Spinal cord (tissue), 10 donors: Measurements from ENCODE around the gene CCL8. TPM values are rescaled to one million over a fixed set of nuclear protein-coding genes. Genes with fewer than 3 reads are reported as not detected.

Source experiments
- DNase-seq, 6 donors: peaks; one replicate each; pipeline versions ENCODE4 v3.0.0 to v3.0.0-alpha.2; 2013 to 2015; ENCODE audit warnings: low spot score in 6 of 6, low read depth in 4 of 6
- H3K27ac ChIP-seq: one replicate; pipeline ENCODE4 v1.5.1; 2013; ENCODE audit warnings: low read depth, low read length, control low read depth
- H3K27me3 ChIP-seq: one replicate; pipeline ENCODE4 v1.6.1; 2013; ENCODE audit warnings: low read length; ENCODE audit not compliant: control insufficient read depth, insufficient read depth
- H3K36me3 ChIP-seq: one replicate; pipeline ENCODE4 v1.6.1; 2013; ENCODE audit warnings: low read length; ENCODE audit not compliant: control insufficient read depth, insufficient read depth
- H3K4me1 ChIP-seq: one replicate; pipeline ENCODE4 v1.6.1; 2013; ENCODE audit warnings: low read length; ENCODE audit not compliant: control insufficient read depth, insufficient read depth
- H3K4me3 ChIP-seq: one replicate; pipeline ENCODE4 v1.5.1; 2013; ENCODE audit warnings: low read depth, low read length, control low read depth
- H3K9me3 ChIP-seq: one replicate; pipeline ENCODE4 v1.6.1; 2013; ENCODE audit warnings: low read length; ENCODE audit not compliant: control insufficient read depth, insufficient read depth
- WGBS: methylation state at CpG from one replicate; pipeline ENCODE4 v1.1.5; 2013; ENCODE audit warnings: missing lambda C conversion rate; ENCODE audit not compliant: insufficient coverage; 5-methylcytosine and 5-hydroxymethylcytosine counted together
- polyA plus RNA-seq, 2 donors: library from polyadenylated mRNA; unstranded; fragments of 120-200 nt; gene quantifications; one replicate each; pipeline ENCODE4 v1.2.1, GENCODE V29; 2013; ENCODE audit not compliant: insufficient read length in 2 of 2
- total RNA-seq, 2 donors: library from RNA; depleted of rRNA in 1 of 2; stranded (reverse); fragments of 120-200 nt in 1 of 2; fragments of >200 nt in 1 of 2; gene quantifications; one replicate each; pipeline versions ENCODE4 v1.2.3 to v1.2.4, GENCODE V29; 2013 to 2014
- donor health status: healthy.

CCL8 gene
- total and polyA plus RNA-seq, 4 donors: 0.72 to 0.89 TPM; not detected in 2

DNA sequence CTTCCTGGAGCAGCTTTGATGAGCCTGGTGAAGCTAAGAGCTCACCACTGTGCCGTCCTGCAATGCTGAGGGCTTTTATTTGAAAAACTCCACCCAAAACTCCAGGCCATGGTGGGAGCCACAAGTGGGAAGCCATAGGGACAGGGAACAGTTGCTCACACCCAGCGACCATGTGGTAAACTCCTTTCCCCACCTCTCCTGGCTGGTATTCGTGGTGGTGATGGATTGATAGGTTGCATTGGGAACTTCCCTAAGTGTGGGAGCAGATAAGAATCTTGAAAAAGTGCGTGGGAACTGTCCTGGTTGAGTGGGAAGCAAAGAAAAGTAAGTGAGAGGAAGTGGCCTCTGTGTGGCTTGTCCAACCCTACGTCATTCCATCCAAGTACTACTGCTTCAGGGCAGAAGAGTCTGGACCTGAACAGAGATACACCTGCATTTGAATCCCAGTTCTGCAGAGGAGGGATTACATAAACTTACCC is 44.0 kb downstream of the CCL8 start, which contains the start of gene CCL1:
Gene CCL1 (minus strand): TSS at position 51 of the 479 bp plus-strand sequence. CDS start 72 bp downstream, outside the sequence.
- Histone ChIP-seq H3K9me3 (no peaks in the 10 kb centered on the region), H3K27me3 (peaks cover 3% of the 10 kb centered on the region), H3K4me1 (no peaks in the 10 kb centered on the region), H3K27ac (no peak within 1 kb of the TSS), H3K36me3 (no peaks in the 10 kb centered on the region), H3K4me3 (no peak within 1 kb of the TSS)
- DNase-seq: no peak
- WGBS: 33% methylated on average over 1 of the region's 5 CpGs

DNA sequence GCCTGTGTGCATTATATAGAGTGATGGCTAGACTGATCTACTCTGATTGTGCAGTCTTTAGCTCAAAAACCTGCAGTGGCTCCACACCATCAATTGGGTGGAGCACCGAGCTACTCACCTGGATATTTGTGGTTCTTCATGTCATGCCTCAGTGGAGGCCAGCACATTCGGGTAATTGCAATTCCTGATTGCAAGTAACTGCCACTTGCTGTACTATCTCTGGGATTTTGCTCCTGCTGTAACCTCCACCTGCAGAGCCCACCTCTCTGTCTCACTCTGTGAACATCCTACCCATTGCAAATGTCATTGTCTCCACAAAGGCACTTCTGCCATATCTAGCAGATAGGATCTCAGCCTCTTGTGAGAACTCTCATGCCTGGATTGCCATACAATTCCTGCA is 45.5 kb downstream of the CCL8 start:
- Histone ChIP-seq H3K36me3 (no peaks in the 10 kb centered on the region), H3K4me1 (no peaks in the 10 kb centered on the region), H3K27ac (no peak overlapping the region), H3K27me3 (peaks cover 1% of the 10 kb centered on the region), H3K4me3 (no peak overlapping the region), H3K9me3 (no peaks in the 10 kb centered on the region)
- 100% methylated on average over 2 of the region's 2 CpGs for WGBS
- no peak for DNase-seq

DNA sequence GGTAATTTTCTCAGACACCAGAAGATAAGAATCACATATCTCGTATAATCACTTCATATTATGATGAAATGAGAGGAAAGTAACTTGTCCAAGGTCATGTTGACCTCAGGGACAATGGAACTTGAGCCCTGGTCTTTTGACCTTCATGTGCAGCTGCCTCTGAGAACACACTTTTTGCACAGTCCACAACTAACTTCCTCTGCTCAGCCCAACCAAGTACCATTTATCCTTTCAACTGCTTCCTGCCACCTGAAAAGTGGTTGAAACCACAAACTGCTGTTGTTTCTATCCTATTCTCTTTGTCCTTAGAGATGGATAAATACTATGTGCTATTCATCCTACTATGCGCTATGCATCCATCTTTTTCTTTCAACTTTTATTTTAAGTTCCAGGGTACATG is 46.1 kb downstream of the CCL8 start:
- Histone ChIP-seq H3K27me3 (no peaks in the 10 kb centered on the region), H3K27ac (no peak overlapping the region), H3K4me3 (no peak overlapping the region), H3K36me3 (no peaks in the 10 kb centered on the region), H3K4me1 (no peaks in the 10 kb centered on the region), H3K9me3 (no peaks in the 10 kb centered on the region)
- DNase-seq: no peak
- WGBS: no CpG with 5 or more reads among the region's 2 CpGs

GRCh38 chr17:34366010-34366409 is 46.8 kb downstream of the CCL8 start:
- Histone ChIP-seq H3K27ac (no peak overlapping the region), H3K4me1 (no peaks in the 10 kb centered on the region), H3K9me3 (no peaks in the 10 kb centered on the region), H3K27me3 (no peaks in the 10 kb centered on the region), H3K36me3 (no peaks in the 10 kb centered on the region), H3K4me3 (no peak overlapping the region)
- no peak for DNase-seq
- 0% methylated on average over 1 of the region's 1 CpG for WGBS

- Histone ChIP-seq H3K4me1 (no peaks in the 10 kb centered on the region), H3K9me3 (no peaks in the 10 kb centered on the region), H3K36me3 (no peaks in the 10 kb centered on the region), H3K4me3 (no peak overlapping the region), H3K27me3 (no peaks in the 10 kb centered on the region), H3K27ac (no peak overlapping the region)
- DNase-seq: no peak
- 64% methylated on average over 3 of the region's 4 CpGs for WGBS
These were observed 47.4 kb downstream of the CCL8 start for GRCh38 chr17:34366529-34367107.

DNA sequence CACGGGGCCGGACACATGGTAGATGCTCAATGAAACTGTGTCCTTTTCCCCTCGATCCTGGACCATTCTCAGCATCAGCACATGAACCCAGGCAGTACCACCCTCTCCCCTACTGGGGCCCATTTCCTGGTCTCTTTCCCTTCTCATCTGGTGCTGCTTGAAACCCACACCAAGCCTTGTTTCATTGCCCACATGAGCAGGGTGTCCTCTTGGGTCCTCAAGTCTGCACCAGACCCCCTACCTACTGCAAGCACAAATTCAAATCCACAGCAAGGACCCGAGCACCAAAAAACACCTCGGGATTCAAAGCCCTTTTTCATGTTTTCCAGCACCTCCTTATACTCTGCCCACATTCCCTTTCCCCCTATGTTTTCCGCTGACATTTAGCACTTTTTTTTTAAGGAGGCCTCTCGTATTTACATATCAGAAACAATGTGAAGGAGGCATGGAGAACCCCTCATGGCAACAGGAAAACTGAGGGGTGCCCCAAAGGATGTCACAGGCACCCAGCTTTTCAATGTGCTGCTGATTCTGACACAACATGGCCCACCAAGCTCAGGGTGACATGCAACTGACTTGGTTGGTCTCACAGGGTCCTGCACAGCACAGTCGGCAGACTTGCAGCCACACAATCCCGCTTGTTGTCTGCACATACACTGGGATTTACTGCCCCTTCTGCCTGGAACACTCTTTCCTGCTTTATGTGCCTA is 48.4 kb downstream of the CCL8 start:
- H3K4me1 ChIP-seq: no peaks in the 10 kb centered on the region
- H3K27ac ChIP-seq: no peak overlapping the region
- no peaks in the 10 kb centered on the region for H3K36me3 ChIP-seq
- no peaks in the 10 kb centered on the region for H3K27me3 ChIP-seq
- no peak overlapping the region for H3K4me3 ChIP-seq
- no peaks in the 10 kb centered on the region for H3K9me3 ChIP-seq
- 73% methylated on average over 8 of the region's 9 CpGs for WGBS
- no peak for DNase-seq

- WGBS: 65% methylated on average over 4 of the region's 9 CpGs
- H3K27ac ChIP-seq: no peak overlapping the region
These were observed 49.1 kb downstream of the CCL8 start for GRCh38 chr17:34368196-34368945.

GRCh38 chr17:34368946-34369500 is 49.8 kb downstream of the CCL8 start:
- no peaks in the 10 kb centered on the region for H3K36me3 ChIP-seq
- no peaks in the 10 kb centered on the region for H3K4me1 ChIP-seq
- 59% methylated on average over 3 of the region's 4 CpGs for WGBS
- H3K9me3 ChIP-seq: no peaks in the 10 kb centered on the region
- no peak for DNase-seq
- no peak overlapping the region for H3K4me3 ChIP-seq
- no peaks in the 10 kb centered on the region for H3K27me3 ChIP-seq
- H3K27ac ChIP-seq: no peak overlapping the region

More at GRCh38 chr17:34368196-34368945, 49.1 kb downstream of the CCL8 start:
- Histone ChIP-seq H3K9me3 (no peaks in the 10 kb centered on the region), H3K27me3 (no peaks in the 10 kb centered on the region), H3K36me3 (no peaks in the 10 kb centered on the region), H3K4me1 (no peaks in the 10 kb centered on the region), H3K4me3 (no peak overlapping the region)
- DNase-seq: no peak

DNA sequence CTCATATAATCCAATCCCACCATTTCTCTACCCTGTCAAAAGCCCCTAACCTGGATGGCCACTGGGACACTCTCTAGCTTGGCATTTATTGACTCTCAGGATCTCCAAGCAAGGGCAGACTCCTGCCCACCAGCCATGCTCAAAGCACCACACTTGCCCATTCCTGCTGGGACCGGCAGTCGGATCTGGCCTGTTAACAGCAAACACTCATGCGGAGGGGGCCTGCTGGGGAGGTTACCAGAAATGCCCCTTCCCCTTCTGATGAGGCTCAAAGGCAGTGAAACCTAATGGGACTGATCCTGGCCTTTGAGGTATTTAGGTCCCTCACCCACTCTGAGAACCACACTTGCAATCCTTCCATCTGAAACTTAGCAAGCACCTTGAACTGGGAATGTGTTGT is 50.3 kb downstream of the CCL8 start:
- H3K36me3 ChIP-seq: no peaks in the 10 kb centered on the region
- 81% methylated on average over 3 of the region's 3 CpGs for WGBS
- no peaks in the 10 kb centered on the region for H3K9me3 ChIP-seq

More for the DNA sequence above, 50.3 kb downstream of the CCL8 start:
- DNase-seq: no peak
- no peak overlapping the region for H3K4me3 ChIP-seq
- H3K4me1 ChIP-seq: no peaks in the 10 kb centered on the region
- no peak overlapping the region for H3K27ac ChIP-seq
- no peaks in the 10 kb centered on the region for H3K27me3 ChIP-seq
